HG02970 (cell line): ENCODE data around the gene PDZRN4.

Experiments used
- ATAC-seq: cut with Tn5 transposase; IDR thresholded peaks from one replicate; pipeline ENCODE4 v1.9.1; 2021; ENCODE audit warnings: mild to moderate bottlenecking, moderate library complexity, moderate number of reproducible peaks; ENCODE audit not compliant: unreplicated experiment, low FRiP score

The PDZRN4 gene

DNA sequence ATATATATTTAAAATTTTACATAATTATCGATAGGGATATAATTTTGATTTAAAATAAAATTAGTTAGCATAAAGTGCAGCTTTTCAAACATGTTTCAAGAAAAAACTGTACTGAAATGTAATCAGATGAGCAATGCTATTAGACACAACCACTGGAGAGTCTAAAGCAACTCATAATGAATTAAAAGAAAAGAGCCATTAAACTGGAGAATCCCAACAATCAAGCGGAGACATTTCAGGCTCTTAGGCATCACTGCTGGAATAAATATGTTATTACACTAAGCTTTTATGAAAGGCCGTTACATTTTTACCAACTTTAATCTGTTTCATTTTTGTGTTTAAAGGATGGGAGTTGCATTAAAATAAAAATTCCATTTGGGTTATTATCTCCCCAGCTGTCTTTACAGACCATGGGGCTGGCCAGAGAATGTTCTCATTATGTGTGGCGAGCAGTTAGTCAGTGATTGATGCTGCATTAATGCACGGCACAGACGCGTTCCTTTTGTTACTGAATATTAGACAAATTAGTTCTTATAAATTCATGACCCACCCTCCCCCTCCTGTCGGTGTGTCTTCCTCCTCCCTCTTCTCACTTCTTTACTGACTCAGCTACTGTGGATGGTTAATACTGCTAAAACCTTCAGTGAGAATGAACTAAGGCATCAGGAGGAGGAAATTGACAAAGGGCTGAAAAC is 156.8 kb downstream of the PDZRN4 start:
- ATAC-seq: no peak

GRCh38 chr12:41348198-41348597 is 160.1 kb downstream of the PDZRN4 start:
- no peak for ATAC-seq

DNA sequence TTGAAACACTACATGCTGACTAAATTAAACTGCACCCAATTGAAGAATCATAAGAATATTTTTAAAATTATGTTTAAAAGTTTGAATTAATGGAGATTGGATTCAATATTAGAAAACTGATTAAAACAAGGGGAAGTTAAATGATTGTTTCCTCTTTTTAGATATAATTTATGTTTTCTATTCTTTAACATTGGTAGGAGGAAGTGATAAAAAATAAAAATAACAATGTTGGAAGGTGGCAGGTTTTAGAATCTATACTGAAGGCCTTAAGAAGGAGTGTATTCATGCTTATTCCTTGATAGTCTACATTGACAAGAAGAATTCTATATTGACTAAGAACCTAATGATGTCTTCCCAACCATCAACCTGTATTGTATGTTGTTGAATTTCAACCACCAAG is 168.1 kb downstream of the PDZRN4 start:
- no peak for ATAC-seq

GRCh38 chr12:41361738-41362137 is 173.6 kb downstream of the PDZRN4 start:
- ATAC-seq: no peak

- ATAC-seq: no peak
These were observed 174.4 kb downstream of the PDZRN4 start for GRCh38 chr12:41362510-41362909.

DNA sequence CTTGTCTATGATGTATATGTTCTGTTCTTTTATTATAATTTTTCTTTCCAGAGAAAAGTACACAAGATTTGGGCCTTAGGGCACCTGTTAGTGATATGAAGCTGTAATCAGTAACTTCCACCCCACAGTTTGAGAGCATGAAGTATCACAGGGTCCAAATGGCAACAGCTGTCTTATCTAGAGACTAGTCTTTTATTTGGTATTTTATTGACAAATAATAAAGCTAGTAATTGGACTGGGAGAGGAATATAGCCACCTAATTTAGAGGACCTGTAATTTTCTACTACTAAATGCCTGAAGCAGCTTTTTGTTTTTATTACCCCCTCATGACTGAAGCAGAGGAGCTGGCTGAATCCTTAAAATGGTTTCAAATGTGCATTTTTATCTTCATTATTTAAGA is 174.8 kb downstream of the PDZRN4 start:
- ATAC-seq: no peak

DNA sequence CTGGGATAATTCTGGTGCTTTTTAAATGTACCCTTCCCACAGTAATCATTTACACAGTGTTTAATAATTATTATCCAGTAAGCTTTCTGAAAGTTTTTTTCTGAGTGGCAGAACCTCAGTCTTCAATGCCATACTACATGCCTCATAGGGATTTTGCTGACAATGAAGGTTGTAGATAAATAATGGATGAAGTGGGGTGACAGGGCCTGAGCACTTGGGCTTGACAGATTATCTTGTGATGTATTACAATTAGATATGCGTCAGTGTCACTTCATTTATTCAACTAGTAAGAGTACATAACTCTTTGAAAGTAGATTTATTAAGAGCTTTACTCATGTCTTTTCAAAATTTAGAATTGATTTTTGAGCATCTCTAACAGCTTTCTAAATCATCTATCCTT is 176.1 kb downstream of the PDZRN4 start:
- no peak for ATAC-seq

DNA sequence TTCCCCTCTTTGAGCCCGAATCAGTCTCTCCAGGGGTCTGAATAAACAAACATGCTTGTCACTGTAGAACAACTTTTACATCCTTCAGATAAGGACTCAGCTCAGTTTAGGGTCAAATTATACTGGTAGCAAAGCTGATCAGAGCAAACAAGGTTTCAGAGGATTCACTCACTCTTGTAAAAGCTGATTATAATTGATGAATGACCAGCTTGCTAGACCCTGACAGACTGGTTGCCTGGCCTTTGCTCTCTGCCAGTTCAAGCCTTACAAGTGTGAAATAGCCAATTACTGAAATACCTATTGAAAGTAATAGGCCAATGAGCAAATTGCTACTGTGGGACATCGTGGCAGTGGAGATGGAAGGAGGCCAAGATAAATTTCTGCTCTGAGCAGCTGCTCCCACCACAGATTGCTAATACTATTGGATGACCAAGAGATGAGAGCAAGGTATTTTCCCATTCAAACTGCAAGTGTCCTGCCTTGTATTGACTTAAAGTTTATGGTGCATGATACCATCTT is 177.6 kb downstream of the PDZRN4 start:
- no peak for ATAC-seq

DNA sequence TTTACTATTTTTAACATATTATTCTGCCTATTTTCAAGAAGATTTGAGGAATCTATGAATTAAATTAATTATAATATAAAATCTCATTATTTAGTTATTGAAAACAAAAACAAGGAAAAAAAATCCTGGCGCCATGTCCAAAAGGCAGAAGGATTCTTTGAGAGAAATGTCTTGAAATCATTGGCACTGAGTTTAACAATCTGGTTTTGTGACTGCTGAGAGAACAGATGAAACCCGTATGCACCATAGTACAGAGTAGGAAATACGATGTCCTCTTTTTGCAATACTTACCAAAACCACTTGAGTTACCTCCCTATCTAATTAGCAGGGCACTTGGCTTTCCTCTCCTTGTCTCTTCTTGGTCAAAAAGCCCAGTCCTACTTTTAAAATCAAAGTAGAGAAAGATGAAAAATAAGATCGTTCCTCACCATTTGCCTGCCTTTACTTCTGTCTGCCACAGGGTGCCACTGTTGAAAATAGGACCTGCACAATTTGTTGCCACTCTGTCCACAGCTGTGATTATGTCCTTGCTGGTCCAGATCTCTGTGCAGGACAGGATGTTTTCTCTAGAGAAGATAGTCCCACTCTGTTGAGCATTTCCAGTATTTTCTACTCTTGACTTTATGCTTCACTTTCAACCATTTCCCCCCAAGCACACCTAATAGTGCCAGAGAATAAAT is 179.7 kb downstream of the PDZRN4 start:
- no peak for ATAC-seq

DNA sequence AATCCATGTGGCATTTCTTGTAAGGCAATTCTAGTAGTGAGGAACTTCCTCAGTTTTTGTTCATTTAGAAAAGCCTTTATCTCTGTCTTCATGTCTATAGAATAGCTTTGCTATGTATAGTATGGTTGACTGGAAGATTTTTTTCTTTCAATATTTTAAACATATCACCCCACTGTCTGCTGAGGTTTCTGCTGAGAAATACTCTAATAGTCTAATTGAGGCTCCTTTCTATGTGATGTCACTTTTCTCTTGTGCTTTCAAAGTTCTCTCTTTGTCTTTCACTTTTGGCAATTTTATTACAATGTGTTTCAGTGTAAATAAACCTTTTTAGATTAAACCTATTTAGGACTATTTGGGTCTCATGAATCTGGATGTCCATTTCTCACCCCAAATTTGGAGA is 192.8 kb downstream of the PDZRN4 start:
- ATAC-seq: no peak

DNA sequence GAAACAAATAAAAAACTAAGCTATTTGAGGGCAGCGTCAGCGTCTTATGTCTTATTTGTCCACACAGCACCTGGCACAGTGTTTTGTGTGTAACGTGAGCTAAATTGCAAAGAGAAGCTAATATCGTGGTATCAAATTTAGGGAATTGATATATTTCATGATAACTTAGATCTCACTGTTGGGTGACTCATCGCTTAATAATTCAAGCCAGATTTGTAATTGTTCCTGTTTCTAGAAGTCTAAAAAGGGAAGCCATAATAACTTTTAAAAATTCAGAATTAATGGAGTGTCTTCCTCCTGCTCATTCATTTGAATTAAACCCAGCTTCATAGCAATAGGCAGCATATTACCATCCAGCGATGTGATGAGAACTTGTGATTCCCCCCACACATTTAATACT is 214.7 kb downstream of the PDZRN4 start:
- ATAC-seq: no peak

DNA sequence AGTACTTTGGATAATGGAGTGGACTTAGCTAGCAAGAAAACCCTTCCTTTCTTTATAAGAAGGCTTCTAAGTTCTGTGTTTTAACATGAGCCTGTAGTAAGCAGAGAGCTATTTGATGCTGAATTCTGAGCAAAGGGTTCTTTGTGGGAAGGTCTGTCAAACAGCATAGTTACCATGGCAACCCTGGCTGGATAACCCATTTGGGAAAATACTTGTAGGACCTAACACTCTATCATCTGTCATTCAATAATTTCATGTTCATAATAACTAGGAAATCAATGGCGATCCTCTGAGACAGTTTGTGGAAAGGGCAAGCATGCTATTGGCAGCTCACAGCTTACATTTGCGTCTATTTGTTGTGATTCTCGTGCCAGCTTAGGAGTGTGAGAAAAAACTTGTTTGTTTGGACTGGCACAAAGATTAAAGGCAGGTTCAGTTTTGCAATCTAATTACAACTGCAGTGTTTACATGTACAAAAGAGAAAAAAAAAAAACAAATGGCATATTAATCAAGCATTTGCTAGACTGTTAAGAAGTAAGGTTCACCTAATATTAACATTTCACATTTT is 219.2 kb downstream of the PDZRN4 start:
- ATAC-seq: no peak

GRCh38 chr12:41409628-41410027 is 221.5 kb downstream of the PDZRN4 start:
- no peak for ATAC-seq

GRCh38 chr12:41418586-41418985 is 230.5 kb downstream of the PDZRN4 start:
- ATAC-seq: no peak

GRCh38 chr12:41419131-41419893 is 231.2 kb downstream of the PDZRN4 start:
- no peak for ATAC-seq

GRCh38 chr12:41424651-41425050 is 236.5 kb downstream of the PDZRN4 start:
- ATAC-seq: no peak

DNA sequence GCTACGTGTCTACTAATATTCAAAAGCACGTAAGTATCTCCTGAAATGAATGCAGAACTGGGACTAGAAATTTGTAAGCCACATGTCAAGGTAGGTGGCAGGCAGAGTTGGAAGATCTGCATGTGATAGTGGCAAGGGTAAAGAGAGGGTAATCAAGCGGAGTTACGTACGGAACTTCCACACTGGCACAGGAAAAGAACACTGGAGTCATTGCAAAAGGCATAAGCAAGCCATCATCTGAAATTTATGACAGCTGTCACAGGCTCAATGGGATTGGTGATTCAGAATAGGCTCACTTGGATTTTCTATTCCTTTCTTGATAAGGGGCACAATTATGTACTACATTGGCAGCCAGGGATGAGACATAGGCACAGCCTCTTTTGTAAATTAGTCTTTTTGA is 245.3 kb downstream of the PDZRN4 start:
- ATAC-seq: no peak

GRCh38 chr12:41436076-41436475 is 248.0 kb downstream of the PDZRN4 start:
- ATAC-seq: no peak

DNA sequence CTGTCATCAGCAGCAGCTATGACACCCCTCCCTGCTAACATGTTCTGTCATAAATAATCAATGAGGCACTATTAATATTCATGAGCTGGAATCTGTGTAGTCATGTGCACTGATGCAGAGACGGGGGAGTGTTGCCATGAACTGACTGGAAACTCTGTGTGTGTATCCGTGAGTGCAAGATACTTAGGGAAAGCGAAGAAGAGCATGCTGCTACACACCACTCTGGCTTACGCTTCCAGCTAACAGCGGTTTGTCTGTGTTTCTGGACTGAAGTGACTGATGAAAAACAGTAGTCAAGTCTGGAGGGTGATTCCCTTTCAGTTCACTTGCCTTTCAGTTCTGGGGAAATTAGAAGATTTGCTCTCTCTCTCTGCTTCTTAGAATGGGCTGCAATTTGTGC is 249.4 kb downstream of the PDZRN4 start:
- ATAC-seq: no peak

GRCh38 chr12:41438854-41439541 is 250.9 kb downstream of the PDZRN4 start:
- no peak for ATAC-seq
